GM18909 (cell line): ENCODE data around the gene RNASE7.

ENCODE experiments used
- ATAC-seq: cut with Tn5 transposase; IDR thresholded peaks from one replicate; pipeline ENCODE4 v1.9.1; 2021; ENCODE audit warnings: mild to moderate bottlenecking; ENCODE audit not compliant: unreplicated experiment, poor library complexity

The RNASE7 gene

DNA sequence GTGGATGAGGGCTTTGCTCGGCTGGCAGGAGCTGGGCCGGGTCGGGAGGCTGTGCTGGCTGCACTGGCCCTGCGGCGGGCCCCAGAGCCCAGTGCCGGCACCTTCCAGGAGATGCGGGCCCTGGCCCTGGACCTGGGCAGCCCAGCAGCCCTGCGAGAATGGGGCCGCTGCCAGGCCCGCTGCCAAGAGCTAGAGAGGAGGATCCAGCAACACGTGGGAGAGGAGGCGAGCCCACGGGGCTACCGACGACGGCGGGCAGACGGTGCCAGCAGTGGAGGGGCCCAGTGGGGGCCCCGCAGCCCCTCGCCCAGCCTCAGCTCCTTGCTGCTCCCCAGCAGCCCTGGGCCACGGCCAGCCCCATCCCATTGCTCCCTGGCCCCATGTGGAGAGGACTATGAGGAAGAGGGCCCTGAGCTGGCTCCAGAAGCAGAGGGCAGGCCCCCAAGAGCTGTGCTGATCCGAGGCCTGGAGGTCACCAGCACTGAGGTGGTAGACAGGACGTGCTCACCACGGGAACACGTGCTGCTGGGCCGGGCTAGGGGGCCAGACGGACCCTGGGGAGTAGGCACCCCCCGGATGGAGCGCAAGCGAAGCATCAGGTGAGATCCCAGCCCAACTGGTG, 39.5 kb downstream of the RNASE7 start:
- no peak for ATAC-seq

DNA sequence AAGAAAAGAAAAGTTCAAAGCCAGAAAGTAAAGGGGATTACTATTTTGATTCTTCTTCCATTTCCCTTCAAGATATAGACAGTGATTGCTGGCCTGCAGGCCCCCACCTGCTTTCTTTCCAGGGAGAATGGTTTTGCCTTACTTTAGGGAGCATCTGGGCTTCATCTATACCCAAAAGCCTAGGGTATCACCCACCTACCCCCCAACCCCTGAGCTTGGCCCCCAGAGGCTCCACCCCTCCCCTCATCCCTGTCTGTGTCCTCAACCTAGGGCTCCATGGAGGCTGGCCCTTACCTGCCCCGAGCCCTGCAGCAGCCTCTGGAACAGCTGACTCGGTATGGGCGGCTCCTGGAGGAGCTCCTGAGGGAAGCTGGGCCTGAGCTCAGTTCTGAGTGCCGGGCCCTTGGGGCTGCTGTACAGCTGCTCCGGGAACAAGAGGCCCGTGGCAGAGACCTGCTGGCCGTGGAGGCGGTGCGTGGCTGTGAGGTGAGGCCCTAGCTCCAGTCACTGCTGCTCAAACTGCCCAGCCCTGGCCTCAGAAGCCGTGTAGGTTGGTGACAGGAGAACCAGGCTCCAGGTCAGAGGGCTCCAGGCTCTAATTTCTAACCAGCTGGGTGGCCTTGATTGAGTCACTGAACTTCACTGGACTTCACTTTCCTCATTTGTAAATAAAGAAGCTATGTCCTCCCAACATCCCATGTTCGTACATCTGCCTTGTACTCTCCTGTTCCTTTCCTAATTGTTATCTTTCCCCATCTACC, 41.6 kb downstream of the RNASE7 start:
- ATAC-seq: no peak

GRCh38 chr14:21084396-21084795, 42.2 kb downstream of the RNASE7 start:
- ATAC-seq: no peak

GRCh38 chr14:21084998-21085853, 43.1 kb downstream of the RNASE7 start:
- no peak for ATAC-seq

GRCh38 chr14:21086908-21087293, 44.7 kb downstream of the RNASE7 start:
- ATAC-seq: no peak

- peak; percentile 73 for ATAC-seq
Measured at GRCh38 chr14:21087294-21088091, 45.3 kb downstream of the RNASE7 start.

DNA sequence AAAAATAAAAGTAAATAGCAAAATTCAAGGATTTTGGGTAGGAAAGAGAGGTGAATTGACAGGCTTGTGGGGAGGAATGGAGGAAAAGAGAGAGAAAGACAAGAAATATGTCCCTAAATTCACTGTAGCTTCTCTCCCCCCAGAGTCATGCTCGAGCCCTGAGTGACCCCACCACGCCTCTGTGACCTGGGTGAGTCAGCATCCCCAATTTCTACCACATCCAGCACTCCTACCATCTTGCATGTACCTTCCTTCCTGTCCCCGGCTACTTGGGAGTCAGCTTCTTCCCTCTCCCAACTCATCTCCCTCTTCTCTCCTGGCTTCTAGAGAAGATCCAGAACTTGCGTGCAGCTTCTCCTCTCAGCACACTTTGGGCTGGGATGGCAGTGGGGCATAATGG, 46.5 kb downstream of the RNASE7 start:
- no peak for ATAC-seq

GRCh38 chr14:21089271-21089670, 47.1 kb downstream of the RNASE7 start:
- no peak for ATAC-seq

DNA sequence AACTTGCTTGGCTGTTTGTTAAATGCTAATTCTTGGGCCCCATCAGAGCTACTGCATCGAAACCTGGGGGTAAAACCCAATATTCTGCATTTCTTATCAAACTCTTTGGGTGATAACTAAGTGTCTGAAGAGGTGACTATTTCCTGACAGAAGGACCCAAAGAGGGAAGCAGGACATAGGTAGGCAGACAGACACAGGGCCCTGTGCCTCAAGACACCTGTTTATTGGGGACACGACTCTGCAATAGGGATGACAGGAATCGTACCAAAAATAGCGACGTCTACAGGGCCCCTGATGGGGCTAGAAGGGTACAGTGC, 47.7 kb downstream of the RNASE7 start:
- no peak for ATAC-seq

GRCh38 chr14:21090194-21090939, 48.2 kb downstream of the RNASE7 start:
- ATAC-seq: no peak

- ATAC-seq: no peak
Measured at GRCh38 chr14:21090940-21091663, 48.9 kb downstream of the RNASE7 start.

DNA sequence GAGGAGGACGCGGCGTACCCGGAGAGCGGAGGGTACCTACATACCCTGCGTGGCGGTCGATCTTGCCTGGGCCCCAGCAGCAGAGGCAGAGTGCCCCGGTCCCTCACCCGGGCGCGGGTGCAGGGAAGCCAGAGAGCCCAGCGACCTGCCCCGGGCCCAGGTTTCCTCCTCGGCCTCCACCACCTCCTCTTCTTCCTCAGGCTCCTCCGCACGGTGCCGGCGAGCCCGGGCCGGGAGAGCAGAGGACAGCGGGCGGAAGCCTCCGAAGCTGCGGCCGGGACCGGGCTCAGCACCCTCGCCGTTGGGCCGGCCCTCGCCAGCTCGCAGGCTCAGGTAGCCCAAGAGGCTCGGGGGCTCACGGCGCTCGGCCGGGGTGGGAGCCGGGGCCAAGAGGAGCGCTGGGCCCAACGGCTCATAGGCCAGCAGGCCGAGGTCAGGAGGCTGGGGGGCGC, 49.7 kb downstream of the RNASE7 start:
- ATAC-seq: no peak

DNA sequence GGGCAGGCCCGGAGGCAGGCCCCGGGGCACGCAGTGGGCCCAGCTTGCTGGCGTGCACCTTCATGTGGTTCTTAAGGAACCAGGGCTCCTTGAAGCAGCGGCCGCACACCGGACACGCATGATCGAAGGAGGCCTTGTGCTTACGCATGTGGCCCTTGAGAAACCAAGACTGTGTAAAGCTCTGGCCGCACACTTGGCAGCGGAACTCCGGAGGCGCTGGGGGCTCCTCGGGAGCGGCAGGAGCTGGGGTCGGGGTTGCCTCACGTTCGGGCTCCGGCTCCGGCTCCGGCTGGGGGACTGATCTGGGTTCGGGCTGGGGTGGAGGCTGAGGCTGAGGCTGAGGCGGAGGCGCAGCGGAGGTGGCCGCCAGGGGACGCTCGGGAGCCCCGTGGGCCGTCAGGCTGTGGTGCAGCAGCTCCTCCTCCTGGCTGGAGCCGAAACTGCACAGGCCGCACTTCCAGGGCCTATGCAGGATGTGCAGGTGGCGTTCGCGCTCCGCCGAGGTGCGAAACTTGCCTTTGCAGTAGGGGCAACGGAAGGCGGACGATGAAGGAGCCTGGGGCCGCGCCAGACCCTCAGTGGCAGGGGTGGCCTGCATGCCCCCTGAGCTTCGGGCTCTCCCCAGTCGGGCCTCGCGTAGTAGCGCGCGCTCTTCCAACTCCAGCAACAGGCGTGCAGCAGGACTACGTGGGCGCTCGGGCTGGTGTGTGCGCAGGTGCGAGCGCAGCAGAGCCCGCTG, 50.3 kb downstream of the RNASE7 start:
- ATAC-seq: peak; percentile 89

DNA sequence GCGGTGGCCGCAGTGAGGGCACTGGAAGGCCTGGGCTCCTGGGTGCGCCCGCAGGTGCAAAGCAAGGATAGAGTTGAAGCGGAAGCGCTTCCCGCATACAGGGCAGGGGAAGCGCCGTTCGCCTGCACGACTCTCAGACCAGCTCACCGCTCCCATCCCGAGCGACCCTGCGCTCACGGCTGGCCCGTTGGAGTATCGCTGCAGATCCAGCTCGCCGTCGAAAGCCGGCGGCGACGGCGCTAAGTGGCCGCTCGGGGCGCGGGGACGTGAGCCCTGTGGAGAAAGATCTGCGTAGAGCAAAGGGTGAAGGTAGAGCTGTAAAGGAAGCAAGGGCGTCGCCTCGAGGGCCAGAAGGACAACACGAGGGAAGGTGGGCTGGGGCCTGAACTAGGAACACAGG, 50.9 kb downstream of the RNASE7 start:
- ATAC-seq: no peak
